T-helper 1 cell treated with Interleukin-12 subunit alpha and Interleukin-12 subunit beta and Interleukin-4 antibody, amounts not matched to agents 30 μg/mL and 1 μg/mL, for 36 hours (primary cell): Measurements from ENCODE around the gene BROX.
A peak's percentile ranks its signal among the peaks of the same experiment; 100 is the strongest.
"Not testable (repeated sequence)": the region's sequence is repeated elsewhere in the genome, so short reads cannot be mapped to it uniquely, and the experiment has no call there.

Experiments used
- H3K27ac Mint-ChIP-seq: one replicate; pipeline ENCODE4 v1.8.0; 2021; ENCODE audit warnings: mild to moderate bottlenecking, mixed read lengths
- H3K27me3 Mint-ChIP-seq: one replicate; pipeline ENCODE4 v1.8.0; 2021; ENCODE audit warnings: low read depth, mixed read lengths
- H3K36me3 Mint-ChIP-seq: one replicate; pipeline ENCODE4 v1.8.0; 2021; ENCODE audit warnings: low read depth, mixed read lengths
- H3K4me1 Mint-ChIP-seq: one replicate; pipeline ENCODE4 v1.8.0; 2021; ENCODE audit warnings: low read depth, mixed read lengths
- H3K4me3 Mint-ChIP-seq: one replicate; pipeline ENCODE4 v1.8.0; 2021; ENCODE audit warnings: mild to moderate bottlenecking, moderate library complexity, mixed read lengths
- H3K9me3 Mint-ChIP-seq: one replicate; pipeline ENCODE4 v1.8.0; 2021; ENCODE audit warnings: mixed read lengths

Gene BROX

GRCh38 chr1:222712253-222713090 is at the start of gene BROX, which contains the start of gene AIDA:
Gene BROX (plus strand): TSS chr1:222712564. CDS start chr1:222715700, 3,136 bp downstream.
Gene AIDA (minus strand): TSS chr1:222712491. CDS start chr1:222712317, 174 bp downstream.
- Mint-ChIP-seq H3K27me3 (no peaks in the 10 kb centered on the region), H3K27ac (peak within 1 kb of the TSS; percentile 99), H3K9me3 (no peaks in the 10 kb centered on the region), H3K4me3 (peak within 1 kb of the TSS; percentile 94), H3K4me1 (peaks cover 36% of the 10 kb centered on the region), H3K36me3 (peaks cover 32% of the 10 kb centered on the region)

GRCh38 chr1:222663431-222663934 is 48.9 kb upstream of the BROX start:
- Mint-ChIP-seq H3K9me3 (no peaks in the 10 kb centered on the region), H3K27me3 (no peaks in the 10 kb centered on the region), H3K4me3 (no peak overlapping the region), H3K27ac (no peak overlapping the region), H3K4me1 (peaks cover 9% of the 10 kb centered on the region), H3K36me3 (peaks cover 55% of the 10 kb centered on the region)

GRCh38 chr1:222665964-222666363 is 46.4 kb upstream of the BROX start:
- H3K9me3 Mint-ChIP-seq: no peaks in the 10 kb centered on the region
- peaks cover 44% of the 10 kb centered on the region for H3K36me3 Mint-ChIP-seq
- no peaks in the 10 kb centered on the region for H3K27me3 Mint-ChIP-seq
- H3K4me3 Mint-ChIP-seq: no peak overlapping the region
- H3K4me1 Mint-ChIP-seq: peaks cover 12% of the 10 kb centered on the region
- H3K27ac Mint-ChIP-seq: no peak overlapping the region

- not testable (repeated sequence) for H3K4me3 Mint-ChIP-seq, H3K27me3 Mint-ChIP-seq, H3K27ac Mint-ChIP-seq, H3K9me3 Mint-ChIP-seq
- H3K36me3 Mint-ChIP-seq: peaks cover 41% of the 10 kb centered on the region
- H3K4me1 Mint-ChIP-seq: peaks cover 10% of the 10 kb centered on the region
These were observed 44.2 kb upstream of the BROX start for GRCh38 chr1:222668184-222668583.

- H3K4me3 Mint-ChIP-seq, H3K9me3 Mint-ChIP-seq, H3K27ac Mint-ChIP-seq, H3K27me3 Mint-ChIP-seq: not testable (repeated sequence)
- Mint-ChIP-seq H3K4me1 (peaks cover 12% of the 10 kb centered on the region), H3K36me3 (peaks cover 42% of the 10 kb centered on the region)
These were observed 43.3 kb upstream of the BROX start for GRCh38 chr1:222669107-222669506.

GRCh38 chr1:222670110-222670509 is 42.3 kb upstream of the BROX start:
- Mint-ChIP-seq H3K9me3 (no peaks in the 10 kb centered on the region), H3K4me3 (no peak overlapping the region), H3K36me3 (peaks cover 38% of the 10 kb centered on the region), H3K27ac (no peak overlapping the region), H3K27me3 (no peaks in the 10 kb centered on the region), H3K4me1 (peaks cover 12% of the 10 kb centered on the region)

- Mint-ChIP-seq H3K4me3 (no peak overlapping the region), H3K27ac (no peak overlapping the region), H3K4me1 (no peaks in the 10 kb centered on the region), H3K27me3 (no peaks in the 10 kb centered on the region), H3K9me3 (no peaks in the 10 kb centered on the region), H3K36me3 (peaks cover 20% of the 10 kb centered on the region)
These were observed 32.3 kb upstream of the BROX start for GRCh38 chr1:222680080-222680479.

GRCh38 chr1:222691016-222691415 is 21.3 kb upstream of the BROX start:
- Mint-ChIP-seq H3K27me3 (no peaks in the 10 kb centered on the region), H3K4me1 (peaks cover 6% of the 10 kb centered on the region), H3K4me3 (no peak overlapping the region), H3K9me3 (no peaks in the 10 kb centered on the region), H3K27ac (no peak overlapping the region), H3K36me3 (peaks cover 15% of the 10 kb centered on the region)

GRCh38 chr1:222694927-222695326 is 17.4 kb upstream of the BROX start:
- H3K27ac Mint-ChIP-seq: no peak overlapping the region
- peaks cover 7% of the 10 kb centered on the region for H3K4me1 Mint-ChIP-seq
- H3K36me3 Mint-ChIP-seq: peaks cover 16% of the 10 kb centered on the region
- no peaks in the 10 kb centered on the region for H3K27me3 Mint-ChIP-seq
- H3K4me3 Mint-ChIP-seq: no peak overlapping the region
- no peaks in the 10 kb centered on the region for H3K9me3 Mint-ChIP-seq

- no peaks in the 10 kb centered on the region for H3K9me3 Mint-ChIP-seq
- no peaks in the 10 kb centered on the region for H3K27me3 Mint-ChIP-seq
- no peak overlapping the region for H3K27ac Mint-ChIP-seq
- peaks cover 21% of the 10 kb centered on the region for H3K36me3 Mint-ChIP-seq
- H3K4me3 Mint-ChIP-seq: no peak overlapping the region
- H3K4me1 Mint-ChIP-seq: peaks cover 6% of the 10 kb centered on the region
These were observed 15.6 kb upstream of the BROX start for GRCh38 chr1:222696741-222697140.

- Mint-ChIP-seq H3K27ac (no peak overlapping the region), H3K36me3 (peaks cover 22% of the 10 kb centered on the region), H3K27me3 (no peaks in the 10 kb centered on the region), H3K9me3 (no peaks in the 10 kb centered on the region), H3K4me1 (peaks cover 6% of the 10 kb centered on the region), H3K4me3 (no peak overlapping the region)
These were observed 15.2 kb upstream of the BROX start for GRCh38 chr1:222697203-222697602.

GRCh38 chr1:222697826-222698225 is 14.5 kb upstream of the BROX start:
- Mint-ChIP-seq H3K36me3 (peaks cover 25% of the 10 kb centered on the region), H3K4me3 (no peak overlapping the region), H3K4me1 (peaks cover 4% of the 10 kb centered on the region), H3K9me3 (no peaks in the 10 kb centered on the region), H3K27me3 (no peaks in the 10 kb centered on the region), H3K27ac (no peak overlapping the region)

- H3K36me3 Mint-ChIP-seq: peaks cover 46% of the 10 kb centered on the region
- no peak overlapping the region for H3K4me3 Mint-ChIP-seq
- peaks cover 17% of the 10 kb centered on the region for H3K4me1 Mint-ChIP-seq
- peaks cover 3% of the 10 kb centered on the region for H3K9me3 Mint-ChIP-seq
- no peaks in the 10 kb centered on the region for H3K27me3 Mint-ChIP-seq
- no peak overlapping the region for H3K27ac Mint-ChIP-seq
These were observed 10.2 kb upstream of the BROX start for GRCh38 chr1:222702210-222702609.

- peaks cover 24% of the 10 kb centered on the region for H3K4me1 Mint-ChIP-seq
- H3K36me3 Mint-ChIP-seq: peaks cover 50% of the 10 kb centered on the region
- H3K27me3 Mint-ChIP-seq: no peaks in the 10 kb centered on the region
- H3K27ac Mint-ChIP-seq: no peak overlapping the region
- no peak overlapping the region for H3K4me3 Mint-ChIP-seq
- peaks cover 3% of the 10 kb centered on the region for H3K9me3 Mint-ChIP-seq
These were observed 8.1 kb upstream of the BROX start for GRCh38 chr1:222704260-222704659.

GRCh38 chr1:222706815-222707214 is 5.5 kb upstream of the BROX start:
- no peak overlapping the region for H3K27ac Mint-ChIP-seq
- H3K9me3 Mint-ChIP-seq: peaks cover 3% of the 10 kb centered on the region
- no peak overlapping the region for H3K4me3 Mint-ChIP-seq
- H3K27me3 Mint-ChIP-seq: no peaks in the 10 kb centered on the region
- peaks cover 53% of the 10 kb centered on the region for H3K36me3 Mint-ChIP-seq
- H3K4me1 Mint-ChIP-seq: peaks cover 38% of the 10 kb centered on the region
